ENCODE results near the gene DDA1. TPM values are rescaled to one million over a fixed set of nuclear protein-coding genes. Genes with fewer than 3 reads are reported as not detected.

Gene DDA1
- total and polyA plus RNA-seq, 9 of the 15 experiments (the other 6 are each of a cell fraction or from before 2014, with no cell fraction given), result 1.4 to 83.8 (median 33.8) TPM

DNA sequence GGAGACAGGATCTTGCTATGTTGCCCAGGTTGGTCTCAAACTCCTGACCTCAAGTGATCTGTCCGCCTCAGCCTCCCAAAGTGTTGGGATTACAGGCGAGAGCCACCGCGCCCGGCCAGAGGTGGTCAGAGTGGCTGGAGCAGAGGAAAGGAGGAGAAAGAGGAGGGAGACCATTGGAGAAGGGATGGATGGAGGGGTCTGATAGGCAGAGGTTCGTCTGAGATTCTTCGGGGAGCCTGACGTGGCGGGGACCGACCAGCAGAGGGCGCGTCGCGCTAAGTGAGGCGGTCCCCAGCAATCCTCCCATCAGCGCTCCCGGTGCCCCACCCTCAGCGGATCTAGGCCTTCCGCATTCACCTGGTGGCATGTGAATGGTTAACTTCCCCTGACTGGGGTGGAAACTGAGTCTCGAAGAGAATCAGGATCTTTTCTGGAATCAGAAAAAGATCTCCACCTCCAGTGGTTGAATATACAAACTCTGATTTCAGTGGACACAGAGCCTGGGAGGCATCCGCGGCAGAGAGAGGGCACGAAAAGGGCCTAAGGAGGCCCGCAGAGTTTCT, 36.8 kb downstream of the DDA1 start (continued):
- TF ChIP-seq, protein P1, sequence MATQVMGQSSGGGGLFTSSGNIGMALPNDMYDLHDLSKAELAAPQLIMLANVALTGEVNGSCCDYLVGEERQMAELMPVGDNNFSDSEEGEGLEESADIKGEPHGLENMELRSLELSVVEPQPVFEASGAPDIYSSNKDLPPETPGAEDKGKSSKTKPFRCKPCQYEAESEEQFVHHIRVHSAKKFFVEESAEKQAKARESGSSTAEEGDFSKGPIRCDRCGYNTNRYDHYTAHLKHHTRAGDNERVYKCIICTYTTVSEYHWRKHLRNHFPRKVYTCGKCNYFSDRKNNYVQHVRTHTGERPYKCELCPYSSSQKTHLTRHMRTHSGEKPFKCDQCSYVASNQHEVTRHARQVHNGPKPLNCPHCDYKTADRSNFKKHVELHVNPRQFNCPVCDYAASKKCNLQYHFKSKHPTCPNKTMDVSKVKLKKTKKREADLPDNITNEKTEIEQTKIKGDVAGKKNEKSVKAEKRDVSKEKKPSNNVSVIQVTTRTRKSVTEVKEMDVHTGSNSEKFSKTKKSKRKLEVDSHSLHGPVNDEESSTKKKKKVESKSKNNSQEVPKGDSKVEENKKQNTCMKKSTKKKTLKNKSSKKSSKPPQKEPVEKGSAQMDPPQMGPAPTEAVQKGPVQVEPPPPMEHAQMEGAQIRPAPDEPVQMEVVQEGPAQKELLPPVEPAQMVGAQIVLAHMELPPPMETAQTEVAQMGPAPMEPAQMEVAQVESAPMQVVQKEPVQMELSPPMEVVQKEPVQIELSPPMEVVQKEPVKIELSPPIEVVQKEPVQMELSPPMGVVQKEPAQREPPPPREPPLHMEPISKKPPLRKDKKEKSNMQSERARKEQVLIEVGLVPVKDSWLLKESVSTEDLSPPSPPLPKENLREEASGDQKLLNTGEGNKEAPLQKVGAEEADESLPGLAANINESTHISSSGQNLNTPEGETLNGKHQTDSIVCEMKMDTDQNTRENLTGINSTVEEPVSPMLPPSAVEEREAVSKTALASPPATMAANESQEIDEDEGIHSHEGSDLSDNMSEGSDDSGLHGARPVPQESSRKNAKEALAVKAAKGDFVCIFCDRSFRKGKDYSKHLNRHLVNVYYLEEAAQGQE (IDR thresholded peaks at IDR 0.05; ENCODE audit: borderline replicate concordance), result peak; percentile 85
- TF ChIP-seq, protein P1 (CRISPR knock-in tag; IDR thresholded peaks at IDR 0.05; ENCODE audit: low read depth), result no peak
- no peak for TF ChIP-seq ZNF57 (CRISPR knock-in tag; IDR thresholded peaks at IDR 0.05)
- peak; percentile 100 for TF ChIP-seq ZNF121 (CRISPR knock-in tag; conservative IDR thresholded peaks at IDR 0.05)
- TF ChIP-seq ARNT (IDR thresholded peaks at IDR 0.05), result peak in 1 of 2 experiments; percentile 50; a peak in 1 of 4 replicates
- peak; percentile 75; the same call in 1 of the 2 replicates for TF ChIP-seq HDAC2 (IDR thresholded peaks at IDR 0.05)
- TF ChIP-seq KDM5B (IDR thresholded peaks at IDR 0.05; ENCODE audit: insufficient replicate concordance, low read depth, low read length), result no peak
- TF ChIP-seq, protein P2, sequence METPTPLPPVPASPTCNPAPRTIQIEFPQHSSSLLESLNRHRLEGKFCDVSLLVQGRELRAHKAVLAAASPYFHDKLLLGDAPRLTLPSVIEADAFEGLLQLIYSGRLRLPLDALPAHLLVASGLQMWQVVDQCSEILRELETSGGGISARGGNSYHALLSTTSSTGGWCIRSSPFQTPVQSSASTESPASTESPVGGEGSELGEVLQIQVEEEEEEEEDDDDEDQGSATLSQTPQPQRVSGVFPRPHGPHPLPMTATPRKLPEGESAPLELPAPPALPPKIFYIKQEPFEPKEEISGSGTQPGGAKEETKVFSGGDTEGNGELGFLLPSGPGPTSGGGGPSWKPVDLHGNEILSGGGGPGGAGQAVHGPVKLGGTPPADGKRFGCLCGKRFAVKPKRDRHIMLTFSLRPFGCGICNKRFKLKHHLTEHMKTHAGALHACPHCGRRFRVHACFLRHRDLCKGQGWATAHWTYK (CRISPR knock-in tag; IDR thresholded peaks at IDR 0.05), result no peak
- TF ChIP-seq CBX3 (IDR thresholded peaks at IDR 0.05; ENCODE audit: borderline replicate concordance in 1 of 2, low read length in 2 of 2), result no peak
- no peak for TF ChIP-seq HDAC6 (IDR thresholded peaks at IDR 0.05; ENCODE audit: low read depth, low read length)

Data from K562 (cell line).